ENCODE measurements around the gene UBE2V1. TPM values are rescaled to one million over a fixed set of nuclear protein-coding genes. Genes with fewer than 3 reads are reported as not detected.

Gene UBE2V1
- total and polyA plus RNA-seq, 2 of the 13 experiments (the other 11 are each of a cell fraction or from before 2014, with no cell fraction given): 81.3 to 132 TPM

DNA sequence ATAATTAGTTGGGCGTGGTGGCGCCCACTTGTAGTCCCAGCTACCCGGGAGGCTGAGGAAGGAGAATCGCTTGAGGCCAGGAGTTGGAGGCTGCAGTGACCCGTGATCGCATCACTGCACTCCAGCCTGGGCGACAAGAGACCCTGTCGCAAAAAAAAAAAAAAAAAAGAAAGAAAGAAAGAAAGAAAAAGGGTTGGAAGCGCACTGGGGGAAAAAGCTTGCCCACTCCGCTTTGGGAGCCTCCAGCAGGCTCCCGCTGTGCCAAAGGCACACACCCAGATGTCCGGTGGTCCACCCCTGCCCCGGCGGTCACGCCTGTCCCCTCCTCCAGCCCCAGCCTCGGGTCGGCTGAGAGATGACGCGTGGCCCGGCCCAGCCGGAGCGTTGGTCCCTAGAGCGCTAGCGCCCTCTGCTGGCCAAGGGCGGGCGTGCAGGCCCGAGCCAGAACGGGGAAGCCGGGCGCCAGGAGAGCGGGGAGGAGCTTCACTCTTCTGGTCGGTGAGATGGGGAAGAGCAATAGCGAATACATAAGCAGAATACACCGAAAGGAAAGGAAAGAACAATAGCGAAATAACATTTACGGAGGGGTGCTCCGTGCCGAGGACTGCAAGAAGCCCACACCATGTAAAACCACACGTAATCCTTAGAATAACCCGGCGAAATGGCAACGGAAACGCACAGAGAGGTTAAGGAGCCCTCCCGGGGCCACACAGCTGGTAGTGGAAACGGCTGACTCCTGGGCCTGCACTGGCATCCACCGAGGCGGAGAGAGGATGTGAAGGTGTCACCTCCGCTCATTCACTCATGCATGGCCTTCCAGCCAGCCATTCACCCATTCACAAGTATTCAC lies 41.7 kb downstream of the UBE2V1 start (continued):
- TF ChIP-seq, protein P1, sequence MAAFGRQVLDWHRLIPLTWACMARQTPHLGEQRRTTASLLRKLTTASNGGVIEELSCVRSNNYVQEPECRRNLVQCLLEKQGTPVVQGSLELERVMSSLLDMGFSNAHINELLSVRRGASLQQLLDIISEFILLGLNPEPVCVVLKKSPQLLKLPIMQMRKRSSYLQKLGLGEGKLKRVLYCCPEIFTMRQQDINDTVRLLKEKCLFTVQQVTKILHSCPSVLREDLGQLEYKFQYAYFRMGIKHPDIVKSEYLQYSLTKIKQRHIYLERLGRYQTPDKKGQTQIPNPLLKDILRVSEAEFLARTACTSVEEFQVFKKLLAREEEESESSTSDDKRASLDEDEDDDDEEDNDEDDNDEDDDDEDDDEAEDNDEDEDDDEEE (CRISPR knock-in tag; IDR thresholded peaks at IDR 0.05): peak; percentile 96; the same call in 1 of the 2 replicates
- no peak for TF ChIP-seq NCOR1 (IDR thresholded peaks at IDR 0.05; ENCODE audit: borderline replicate concordance, low read length)
- TF ChIP-seq, protein P2, sequence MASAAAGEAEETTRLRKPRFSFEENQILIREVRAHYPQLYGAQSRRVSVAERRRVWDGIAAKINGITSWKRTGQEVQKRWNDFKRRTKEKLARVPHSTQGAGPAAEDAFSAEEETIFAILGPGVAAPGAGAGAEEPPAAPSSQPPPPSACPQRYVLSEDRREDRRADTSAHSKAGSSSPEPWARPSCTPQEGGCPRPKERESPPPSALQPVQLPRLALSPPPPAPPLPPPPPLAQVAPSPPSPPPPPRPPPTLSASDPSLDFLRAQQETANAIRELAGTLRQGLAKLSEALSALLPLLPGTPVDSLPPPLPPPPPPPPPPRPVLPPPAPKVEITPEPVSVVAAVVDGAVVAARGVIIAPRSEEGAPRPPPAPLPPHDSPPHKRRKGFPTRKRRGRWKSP (CRISPR knock-in tag; IDR thresholded peaks at IDR 0.05): peak; percentile 79; the same call in 1 of the 2 replicates
- TF ChIP-seq, protein P3, sequence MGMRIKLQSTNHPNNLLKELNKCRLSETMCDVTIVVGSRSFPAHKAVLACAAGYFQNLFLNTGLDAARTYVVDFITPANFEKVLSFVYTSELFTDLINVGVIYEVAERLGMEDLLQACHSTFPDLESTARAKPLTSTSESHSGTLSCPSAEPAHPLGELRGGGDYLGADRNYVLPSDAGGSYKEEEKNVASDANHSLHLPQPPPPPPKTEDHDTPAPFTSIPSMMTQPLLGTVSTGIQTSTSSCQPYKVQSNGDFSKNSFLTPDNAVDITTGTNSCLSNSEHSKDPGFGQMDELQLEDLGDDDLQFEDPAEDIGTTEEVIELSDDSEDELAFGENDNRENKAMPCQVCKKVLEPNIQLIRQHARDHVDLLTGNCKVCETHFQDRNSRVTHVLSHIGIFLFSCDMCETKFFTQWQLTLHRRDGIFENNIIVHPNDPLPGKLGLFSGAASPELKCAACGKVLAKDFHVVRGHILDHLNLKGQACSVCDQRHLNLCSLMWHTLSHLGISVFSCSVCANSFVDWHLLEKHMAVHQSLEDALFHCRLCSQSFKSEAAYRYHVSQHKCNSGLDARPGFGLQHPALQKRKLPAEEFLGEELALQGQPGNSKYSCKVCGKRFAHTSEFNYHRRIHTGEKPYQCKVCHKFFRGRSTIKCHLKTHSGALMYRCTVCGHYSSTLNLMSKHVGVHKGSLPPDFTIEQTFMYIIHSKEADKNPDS (CRISPR knock-in tag; IDR thresholded peaks at IDR 0.05): no peak
- no peak for TF ChIP-seq NFIC (IDR thresholded peaks at IDR 0.05; ENCODE audit: low read length)
- TF ChIP-seq FOXJ3 (CRISPR knock-in tag; IDR thresholded peaks at IDR 0.05; ENCODE audit: borderline replicate concordance): peak; percentile 38; the same call in 1 of the 2 replicates
- TF ChIP-seq HNRNPH1 (optimal IDR thresholded peaks at IDR 0.05; ENCODE audit: low read depth, low read length): no peak
- TF ChIP-seq, protein P4, sequence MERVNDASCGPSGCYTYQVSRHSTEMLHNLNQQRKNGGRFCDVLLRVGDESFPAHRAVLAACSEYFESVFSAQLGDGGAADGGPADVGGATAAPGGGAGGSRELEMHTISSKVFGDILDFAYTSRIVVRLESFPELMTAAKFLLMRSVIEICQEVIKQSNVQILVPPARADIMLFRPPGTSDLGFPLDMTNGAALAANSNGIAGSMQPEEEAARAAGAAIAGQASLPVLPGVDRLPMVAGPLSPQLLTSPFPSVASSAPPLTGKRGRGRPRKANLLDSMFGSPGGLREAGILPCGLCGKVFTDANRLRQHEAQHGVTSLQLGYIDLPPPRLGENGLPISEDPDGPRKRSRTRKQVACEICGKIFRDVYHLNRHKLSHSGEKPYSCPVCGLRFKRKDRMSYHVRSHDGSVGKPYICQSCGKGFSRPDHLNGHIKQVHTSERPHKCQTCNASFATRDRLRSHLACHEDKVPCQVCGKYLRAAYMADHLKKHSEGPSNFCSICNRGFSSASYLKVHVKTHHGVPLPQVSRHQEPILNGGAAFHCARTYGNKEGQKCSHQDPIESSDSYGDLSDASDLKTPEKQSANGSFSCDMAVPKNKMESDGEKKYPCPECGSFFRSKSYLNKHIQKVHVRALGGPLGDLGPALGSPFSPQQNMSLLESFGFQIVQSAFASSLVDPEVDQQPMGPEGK (CRISPR knock-in tag; IDR thresholded peaks at IDR 0.05): peak; percentile 91
- peak; percentile 97 for TF ChIP-seq REL (CRISPR knock-in tag; conservative IDR thresholded peaks at IDR 0.05)
- TF ChIP-seq NR2F1 (CRISPR knock-in tag; IDR thresholded peaks at IDR 0.05): peak in 1 of 2 experiments; percentile 28; a peak in 1 of 4 replicates
- TF ChIP-seq EEA1 (CRISPR knock-in tag; IDR thresholded peaks at IDR 0.05; ENCODE audit: borderline replicate concordance): no peak
- TF ChIP-seq, protein P5, sequence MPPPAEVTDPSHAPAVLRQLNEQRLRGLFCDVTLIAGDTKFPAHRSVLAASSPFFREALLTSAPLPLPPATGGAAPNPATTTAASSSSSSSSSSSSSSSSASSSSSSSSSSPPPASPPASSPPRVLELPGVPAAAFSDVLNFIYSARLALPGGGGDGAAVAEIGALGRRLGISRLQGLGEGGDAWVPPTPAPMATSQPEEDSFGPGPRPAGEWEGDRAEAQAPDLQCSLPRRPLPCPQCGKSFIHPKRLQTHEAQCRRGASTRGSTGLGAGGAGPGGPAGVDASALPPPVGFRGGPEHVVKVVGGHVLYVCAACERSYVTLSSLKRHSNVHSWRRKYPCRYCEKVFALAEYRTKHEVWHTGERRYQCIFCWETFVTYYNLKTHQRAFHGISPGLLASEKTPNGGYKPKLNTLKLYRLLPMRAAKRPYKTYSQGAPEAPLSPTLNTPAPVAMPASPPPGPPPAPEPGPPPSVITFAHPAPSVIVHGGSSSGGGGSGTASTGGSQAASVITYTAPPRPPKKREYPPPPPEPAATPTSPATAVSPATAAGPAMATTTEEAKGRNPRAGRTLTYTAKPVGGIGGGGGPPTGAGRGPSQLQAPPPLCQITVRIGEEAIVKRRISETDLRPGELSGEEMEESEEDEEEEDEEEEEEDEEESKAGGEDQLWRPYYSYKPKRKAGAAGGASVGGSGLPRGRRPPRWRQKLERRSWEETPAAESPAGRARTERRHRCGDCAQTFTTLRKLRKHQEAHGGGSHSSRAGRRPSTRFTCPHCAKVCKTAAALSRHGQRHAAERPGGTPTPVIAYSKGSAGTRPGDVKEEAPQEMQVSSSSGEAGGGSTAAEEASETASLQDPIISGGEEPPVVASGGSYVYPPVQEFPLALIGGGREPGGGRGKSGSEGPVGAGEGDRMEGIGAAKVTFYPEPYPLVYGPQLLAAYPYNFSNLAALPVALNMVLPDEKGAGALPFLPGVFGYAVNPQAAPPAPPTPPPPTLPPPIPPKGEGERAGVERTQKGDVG (CRISPR knock-in tag; IDR thresholded peaks at IDR 0.05; ENCODE audit: borderline replicate concordance): peak; percentile 58; the same call in 1 of the 2 replicates
- TF ChIP-seq, protein P6, sequence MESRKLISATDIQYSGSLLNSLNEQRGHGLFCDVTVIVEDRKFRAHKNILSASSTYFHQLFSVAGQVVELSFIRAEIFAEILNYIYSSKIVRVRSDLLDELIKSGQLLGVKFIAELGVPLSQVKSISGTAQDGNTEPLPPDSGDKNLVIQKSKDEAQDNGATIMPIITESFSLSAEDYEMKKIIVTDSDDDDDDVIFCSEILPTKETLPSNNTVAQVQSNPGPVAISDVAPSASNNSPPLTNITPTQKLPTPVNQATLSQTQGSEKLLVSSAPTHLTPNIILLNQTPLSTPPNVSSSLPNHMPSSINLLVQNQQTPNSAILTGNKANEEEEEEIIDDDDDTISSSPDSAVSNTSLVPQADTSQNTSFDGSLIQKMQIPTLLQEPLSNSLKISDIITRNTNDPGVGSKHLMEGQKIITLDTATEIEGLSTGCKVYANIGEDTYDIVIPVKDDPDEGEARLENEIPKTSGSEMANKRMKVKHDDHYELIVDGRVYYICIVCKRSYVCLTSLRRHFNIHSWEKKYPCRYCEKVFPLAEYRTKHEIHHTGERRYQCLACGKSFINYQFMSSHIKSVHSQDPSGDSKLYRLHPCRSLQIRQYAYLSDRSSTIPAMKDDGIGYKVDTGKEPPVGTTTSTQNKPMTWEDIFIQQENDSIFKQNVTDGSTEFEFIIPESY (CRISPR knock-in tag; IDR thresholded peaks at IDR 0.05): peak; percentile 79
- no peak for TF ChIP-seq FLYWCH1 (CRISPR knock-in tag; IDR thresholded peaks at IDR 0.05)
- peak; percentile 93; the same call in 1 of the 2 replicates for TF ChIP-seq AHR (CRISPR knock-in tag; IDR thresholded peaks at IDR 0.05)
